GM12873 (cell line): Measurements from ENCODE around the gene ABHD6.

Source experiments
- CTCF ChIP-seq: IDR thresholded peaks from 2 replicates; pipeline ENCODE4 v1.5.1; 2012; ENCODE audit warnings: low read depth, mild to moderate bottlenecking, moderate library complexity, low read length, control low read depth; ENCODE audit not compliant: insufficient read depth; ENCODE audit errors: missing control alignments

The ABHD6 gene

GRCh38 chr3:58331593-58332152, 94.1 kb downstream of the ABHD6 start:
- TF ChIP-seq CTCF, result no peak

GRCh38 chr3:58332575-58333188, 95.1 kb downstream of the ABHD6 start, which contains the start of gene PXK:
TSS of gene PXK (plus strand) at chr3:58332892. CDS start at chr3:58332989, 97 bp downstream.
- peak; percentile 8 for TF ChIP-seq CTCF

- peak; percentile 28 for TF ChIP-seq CTCF
Observed at GRCh38 chr3:58333206-58334012, 95.8 kb downstream of the ABHD6 start.

- TF ChIP-seq CTCF, result no peak
Observed at GRCh38 chr3:58334013-58334321, 96.4 kb downstream of the ABHD6 start.

GRCh38 chr3:58334506-58334884, 96.9 kb downstream of the ABHD6 start:
- no peak for TF ChIP-seq CTCF

GRCh38 chr3:58335652-58335947, 98.0 kb downstream of the ABHD6 start:
- no peak for TF ChIP-seq CTCF

- TF ChIP-seq CTCF, result no peak
Observed at GRCh38 chr3:58336135-58336882, 98.7 kb downstream of the ABHD6 start.
